ENCODE measurements around the gene SYP. TPM values are rescaled to one million over a fixed set of nuclear protein-coding genes. Genes with fewer than 3 reads are reported as not detected.

The SYP gene
- total RNA-seq, 1 donor, result 0.36 TPM

DNA sequence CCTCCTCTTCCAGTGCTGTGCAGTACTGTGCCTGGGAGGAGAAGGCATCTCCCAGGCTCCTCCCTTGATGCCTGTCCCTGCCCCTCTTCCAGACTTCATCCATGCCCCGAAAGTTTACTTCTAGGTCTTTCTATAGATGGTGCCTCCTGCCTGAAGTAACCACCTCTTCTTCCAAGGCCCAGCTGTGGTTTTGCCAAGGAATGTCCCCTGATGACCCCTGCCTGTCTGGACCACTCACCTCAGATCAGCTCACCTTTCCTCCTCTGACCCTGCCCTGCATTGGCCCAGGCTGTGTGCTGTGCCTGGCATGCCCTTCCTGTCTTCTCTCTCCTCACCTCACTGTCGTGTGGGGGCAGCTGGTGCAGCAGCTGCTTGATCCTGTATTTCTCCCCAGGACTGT, 20.6 kb downstream of the SYP start:
- no peaks in the 10 kb centered on the region for H3K9me3 ChIP-seq (ENCODE audit: low read depth, low read length)
- no peaks in the 10 kb centered on the region for H3K4me1 ChIP-seq (ENCODE audit: insufficient read depth, low read length)
- no peak overlapping the region for H3K4me3 ChIP-seq (ENCODE audit: insufficient read depth, low read length)
- no peak overlapping the region for H3K27ac ChIP-seq (ENCODE audit: low read depth, low read length)
- H3K27me3 ChIP-seq (ENCODE audit: insufficient read depth, low read length), result no peaks in the 10 kb centered on the region
- TF ChIP-seq, protein P1, sequence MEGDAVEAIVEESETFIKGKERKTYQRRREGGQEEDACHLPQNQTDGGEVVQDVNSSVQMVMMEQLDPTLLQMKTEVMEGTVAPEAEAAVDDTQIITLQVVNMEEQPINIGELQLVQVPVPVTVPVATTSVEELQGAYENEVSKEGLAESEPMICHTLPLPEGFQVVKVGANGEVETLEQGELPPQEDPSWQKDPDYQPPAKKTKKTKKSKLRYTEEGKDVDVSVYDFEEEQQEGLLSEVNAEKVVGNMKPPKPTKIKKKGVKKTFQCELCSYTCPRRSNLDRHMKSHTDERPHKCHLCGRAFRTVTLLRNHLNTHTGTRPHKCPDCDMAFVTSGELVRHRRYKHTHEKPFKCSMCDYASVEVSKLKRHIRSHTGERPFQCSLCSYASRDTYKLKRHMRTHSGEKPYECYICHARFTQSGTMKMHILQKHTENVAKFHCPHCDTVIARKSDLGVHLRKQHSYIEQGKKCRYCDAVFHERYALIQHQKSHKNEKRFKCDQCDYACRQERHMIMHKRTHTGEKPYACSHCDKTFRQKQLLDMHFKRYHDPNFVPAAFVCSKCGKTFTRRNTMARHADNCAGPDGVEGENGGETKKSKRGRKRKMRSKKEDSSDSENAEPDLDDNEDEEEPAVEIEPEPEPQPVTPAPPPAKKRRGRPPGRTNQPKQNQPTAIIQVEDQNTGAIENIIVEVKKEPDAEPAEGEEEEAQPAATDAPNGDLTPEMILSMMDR (IDR thresholded peaks at IDR 0.05; ENCODE audit: extremely low read depth, low read depth, low read length), result no peak
- no peaks in the 10 kb centered on the region for H4K20me1 ChIP-seq (ENCODE audit: insufficient read depth, low read length)
- H3K4me2 ChIP-seq (ENCODE audit: insufficient read depth, low read length), result no peak overlapping the region
- no peaks in the 10 kb centered on the region for H3K36me3 ChIP-seq (ENCODE audit: insufficient read depth, low read length)
- no peak overlapping the region for H2AFZ ChIP-seq (ENCODE audit: low read length)
- DNase-seq (ENCODE audit: insufficient read length, low spot score, missing footprints), result peak; percentile 76
- no peaks in the 10 kb centered on the region for H3K79me2 ChIP-seq (ENCODE audit: insufficient read depth, low read length)

DNA sequence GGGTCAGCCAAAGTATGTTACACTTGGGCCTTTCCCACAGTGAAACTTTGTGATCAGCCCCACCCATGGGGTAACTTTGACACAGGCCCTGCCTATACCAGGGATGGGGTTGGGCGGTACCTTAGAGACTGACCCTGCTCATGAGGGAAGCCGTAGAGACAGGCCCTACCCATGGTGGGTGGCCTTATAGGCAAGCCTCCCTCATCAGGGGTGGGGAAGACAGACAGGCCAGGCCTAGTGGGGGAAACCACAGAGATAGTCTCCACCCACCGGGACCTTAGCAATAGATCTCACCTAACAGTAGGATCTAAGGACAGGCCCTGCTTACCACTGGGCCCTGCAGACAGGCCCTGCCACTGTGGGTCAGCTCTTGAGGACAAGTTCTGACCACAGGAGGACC, 21.5 kb downstream of the SYP start:
- H3K36me3 ChIP-seq (ENCODE audit: insufficient read depth, low read length), result no peaks in the 10 kb centered on the region

DNA sequence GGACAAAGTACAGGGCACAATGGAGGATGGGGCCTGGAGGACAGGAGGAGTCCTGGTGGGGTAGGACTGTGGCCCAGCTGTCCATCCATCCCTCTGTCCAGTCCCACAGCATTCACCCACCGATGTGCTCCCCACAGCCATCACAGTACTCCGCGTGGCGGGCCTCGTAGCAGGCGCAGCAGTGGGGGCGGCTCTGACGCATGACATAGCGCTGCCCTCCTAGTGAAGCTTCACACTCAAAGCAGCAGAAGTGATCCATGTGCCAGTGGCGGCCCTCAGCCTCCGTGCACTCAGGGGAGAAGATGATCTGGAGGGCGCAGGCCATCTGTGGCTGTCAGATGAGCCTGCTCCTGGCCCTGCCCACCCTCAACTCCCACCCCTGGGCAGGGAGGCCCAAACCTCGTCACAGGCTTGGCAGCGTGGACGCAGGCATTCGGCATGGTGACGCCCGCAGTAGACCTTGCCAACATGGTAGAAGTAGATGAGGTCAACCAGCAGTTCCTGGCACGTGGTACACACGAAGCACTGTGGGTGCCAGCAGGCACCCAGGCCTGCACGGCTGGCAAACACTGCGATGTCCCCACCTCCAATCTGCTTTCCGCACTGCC, 22.0 kb downstream of the SYP start:
- no peak overlapping the region for H3K4me3 ChIP-seq (ENCODE audit: insufficient read depth, low read length)
- no peak overlapping the region for H3K27ac ChIP-seq (ENCODE audit: low read depth, low read length)
- DNase-seq (ENCODE audit: insufficient read length, low spot score, missing footprints), result peak; percentile 42
- peaks cover 5% of the 10 kb centered on the region for H3K79me2 ChIP-seq (ENCODE audit: insufficient read depth, low read length)
- no peak overlapping the region for H3K4me2 ChIP-seq (ENCODE audit: insufficient read depth, low read length)
- H3K9me3 ChIP-seq (ENCODE audit: low read depth, low read length), result no peaks in the 10 kb centered on the region
- no peak overlapping the region for H2AFZ ChIP-seq (ENCODE audit: low read length)
- H4K20me1 ChIP-seq (ENCODE audit: insufficient read depth, low read length), result peaks cover 5% of the 10 kb centered on the region
- H3K27me3 ChIP-seq (ENCODE audit: insufficient read depth, low read length), result no peaks in the 10 kb centered on the region
- H3K4me1 ChIP-seq (ENCODE audit: insufficient read depth, low read length), result peaks cover 3% of the 10 kb centered on the region
- TF ChIP-seq, protein P1 (IDR thresholded peaks at IDR 0.05; ENCODE audit: extremely low read depth, low read depth, low read length), result no peak
- H3K36me3 ChIP-seq (ENCODE audit: insufficient read depth, low read length), result no peaks in the 10 kb centered on the region

More for the DNA sequence above, 21.5 kb downstream of the SYP start:
- no peak overlapping the region for H2AFZ ChIP-seq (ENCODE audit: low read length)
- H3K27ac ChIP-seq (ENCODE audit: low read depth, low read length), result no peak overlapping the region
- TF ChIP-seq, protein P1 (IDR thresholded peaks at IDR 0.05; ENCODE audit: extremely low read depth, low read depth, low read length), result no peak
- no peaks in the 10 kb centered on the region for H4K20me1 ChIP-seq (ENCODE audit: insufficient read depth, low read length)
- H3K9me3 ChIP-seq (ENCODE audit: low read depth, low read length), result no peaks in the 10 kb centered on the region
- no peaks in the 10 kb centered on the region for H3K27me3 ChIP-seq (ENCODE audit: insufficient read depth, low read length)
- no peak overlapping the region for H3K4me3 ChIP-seq (ENCODE audit: insufficient read depth, low read length)
- no peaks in the 10 kb centered on the region for H3K79me2 ChIP-seq (ENCODE audit: insufficient read depth, low read length)
- H3K4me2 ChIP-seq (ENCODE audit: insufficient read depth, low read length), result no peak overlapping the region
- H3K4me1 ChIP-seq (ENCODE audit: insufficient read depth, low read length), result no peaks in the 10 kb centered on the region
- peak; percentile 58 for DNase-seq (ENCODE audit: insufficient read length, low spot score, missing footprints)

DNA sequence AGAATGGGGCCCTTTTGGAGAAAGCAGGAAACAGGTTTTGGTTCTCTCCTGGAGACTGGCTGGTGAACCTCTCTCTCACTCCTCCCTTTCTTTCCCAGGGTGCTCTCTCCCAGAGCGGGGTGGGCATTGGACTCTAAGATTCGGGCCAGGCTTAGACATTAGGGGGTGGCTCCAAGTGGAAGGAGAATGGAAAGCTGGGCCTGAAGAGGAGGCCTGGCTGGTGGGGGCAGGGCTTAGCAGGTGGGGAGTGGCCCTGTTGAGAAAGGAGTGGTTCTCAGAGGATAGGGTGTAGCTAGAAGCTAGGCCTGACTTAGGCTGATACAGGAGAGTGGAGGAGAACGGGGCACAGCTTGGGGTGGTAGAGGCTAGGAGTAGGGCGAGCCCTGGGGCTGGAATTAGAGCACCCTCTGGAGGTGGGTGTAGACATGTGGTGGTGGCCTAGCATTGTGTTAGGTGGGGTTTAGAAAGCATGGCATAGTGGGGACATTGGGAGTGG, 22.6 kb downstream of the SYP start:
- H3K27ac ChIP-seq (ENCODE audit: low read depth, low read length), result no peak overlapping the region
- no peak overlapping the region for H3K4me3 ChIP-seq (ENCODE audit: insufficient read depth, low read length)

More for the DNA sequence above, 22.6 kb downstream of the SYP start:
- peaks cover 8% of the 10 kb centered on the region for H3K79me2 ChIP-seq (ENCODE audit: insufficient read depth, low read length)
- H3K36me3 ChIP-seq (ENCODE audit: insufficient read depth, low read length), result no peaks in the 10 kb centered on the region
- H3K4me2 ChIP-seq (ENCODE audit: insufficient read depth, low read length), result no peak overlapping the region
- DNase-seq (ENCODE audit: insufficient read length, low spot score, missing footprints), result peak; percentile 76
- peaks cover 5% of the 10 kb centered on the region for H3K4me1 ChIP-seq (ENCODE audit: insufficient read depth, low read length)
- no peaks in the 10 kb centered on the region for H3K9me3 ChIP-seq (ENCODE audit: low read depth, low read length)
- TF ChIP-seq, protein P1 (IDR thresholded peaks at IDR 0.05; ENCODE audit: extremely low read depth, low read depth, low read length), result no peak
- H2AFZ ChIP-seq (ENCODE audit: low read length), result no peak overlapping the region
- H3K27me3 ChIP-seq (ENCODE audit: insufficient read depth, low read length), result no peaks in the 10 kb centered on the region
- H4K20me1 ChIP-seq (ENCODE audit: insufficient read depth, low read length), result peaks cover 5% of the 10 kb centered on the region
